ENCODE results near the gene PCSK5. TPM values are rescaled to one million over a fixed set of nuclear protein-coding genes. Genes with fewer than 3 reads are reported as not detected.
"Not testable (repeated sequence)": the region's sequence is repeated elsewhere in the genome, so short reads cannot be mapped to it uniquely, and the experiment has no call there.

The PCSK5 gene
- total RNA-seq, 2 donors from 2014 or later, result 2.4 to 32.2 TPM

DNA sequence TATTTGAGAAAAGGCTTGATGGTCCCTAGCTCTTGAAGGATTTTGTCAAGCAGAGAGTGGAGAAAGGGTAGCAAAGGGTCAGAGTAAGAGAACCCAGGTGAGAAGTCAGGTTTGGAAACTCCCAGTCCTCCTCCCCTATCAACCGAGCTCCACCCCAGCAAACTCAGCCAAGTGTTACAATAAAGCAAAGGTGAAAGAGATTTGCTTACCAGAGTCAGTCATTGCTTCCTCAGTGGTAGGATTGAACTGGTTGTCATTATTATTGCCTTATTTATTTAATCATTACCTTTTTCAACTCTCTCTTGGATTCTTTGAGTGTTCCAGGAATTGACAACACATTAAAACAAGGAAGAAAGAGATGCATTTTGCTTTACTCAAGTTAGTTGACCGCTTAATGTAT lies 423.3 kb downstream of the PCSK5 start:
- Histone ChIP-seq H3K27me3 (replicated peaks; ENCODE audit: insufficient read depth) (no peaks in the 10 kb centered on the region), H3K27ac (no peak overlapping the region), H3K4me3 (no peak overlapping the region), H3K9me3 (no peaks in the 10 kb centered on the region), H3K4me1 (replicated peaks) (no peaks in the 10 kb centered on the region), H3K36me3 (no peaks in the 10 kb centered on the region)
- DNase-seq (ENCODE audit: low spot score), result no peak
- TF ChIP-seq POLR2A (IDR thresholded peaks at IDR 0.05), result no peak
- TF ChIP-seq, protein P1, sequence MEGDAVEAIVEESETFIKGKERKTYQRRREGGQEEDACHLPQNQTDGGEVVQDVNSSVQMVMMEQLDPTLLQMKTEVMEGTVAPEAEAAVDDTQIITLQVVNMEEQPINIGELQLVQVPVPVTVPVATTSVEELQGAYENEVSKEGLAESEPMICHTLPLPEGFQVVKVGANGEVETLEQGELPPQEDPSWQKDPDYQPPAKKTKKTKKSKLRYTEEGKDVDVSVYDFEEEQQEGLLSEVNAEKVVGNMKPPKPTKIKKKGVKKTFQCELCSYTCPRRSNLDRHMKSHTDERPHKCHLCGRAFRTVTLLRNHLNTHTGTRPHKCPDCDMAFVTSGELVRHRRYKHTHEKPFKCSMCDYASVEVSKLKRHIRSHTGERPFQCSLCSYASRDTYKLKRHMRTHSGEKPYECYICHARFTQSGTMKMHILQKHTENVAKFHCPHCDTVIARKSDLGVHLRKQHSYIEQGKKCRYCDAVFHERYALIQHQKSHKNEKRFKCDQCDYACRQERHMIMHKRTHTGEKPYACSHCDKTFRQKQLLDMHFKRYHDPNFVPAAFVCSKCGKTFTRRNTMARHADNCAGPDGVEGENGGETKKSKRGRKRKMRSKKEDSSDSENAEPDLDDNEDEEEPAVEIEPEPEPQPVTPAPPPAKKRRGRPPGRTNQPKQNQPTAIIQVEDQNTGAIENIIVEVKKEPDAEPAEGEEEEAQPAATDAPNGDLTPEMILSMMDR (IDR thresholded peaks at IDR 0.05), result no peak
- TF ChIP-seq POLR2AphosphoS5 (IDR thresholded peaks at IDR 0.05), result no peak
- 92% methylated on average over 2 of the region's 2 CpGs for WGBS
- intact Hi-C loops (cut with DNase I), result no loop called here

DNA sequence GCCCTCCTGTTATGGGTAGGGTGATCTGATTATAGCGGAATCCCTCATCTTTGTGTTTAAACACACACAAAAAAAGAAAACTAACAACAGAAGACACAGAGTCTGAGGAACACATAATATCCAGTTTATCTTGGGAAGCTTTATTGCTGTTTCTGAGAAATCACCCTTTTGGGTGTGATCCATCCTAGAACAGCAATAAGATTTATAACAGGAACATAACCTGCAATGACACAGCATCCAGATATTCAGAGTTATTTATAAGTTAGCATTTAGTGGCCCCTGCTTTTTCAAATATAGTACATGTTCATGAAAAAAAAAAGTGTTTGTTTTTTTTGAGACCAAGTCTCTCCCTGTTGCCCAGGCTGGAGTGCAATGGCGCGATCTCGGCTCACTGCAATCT lies 423.8 kb downstream of the PCSK5 start:
- Histone ChIP-seq H3K9me3 (no peaks in the 10 kb centered on the region), H3K36me3 (no peaks in the 10 kb centered on the region), H3K27ac (no peak overlapping the region), H3K27me3 (replicated peaks; ENCODE audit: insufficient read depth) (no peaks in the 10 kb centered on the region), H3K4me3 (no peak overlapping the region), H3K4me1 (replicated peaks) (no peaks in the 10 kb centered on the region)
- TF ChIP-seq, protein P1 (IDR thresholded peaks at IDR 0.05), result no peak
- TF ChIP-seq POLR2A (IDR thresholded peaks at IDR 0.05) (no peak), POLR2AphosphoS5 (IDR thresholded peaks at IDR 0.05) (no peak)
- 96% methylated on average over 4 of the region's 4 CpGs for WGBS
- no peak for DNase-seq (ENCODE audit: low spot score)
- intact Hi-C loops (cut with DNase I), result no loop called here

GRCh38 chr9:76316069-76316468 lies 425.6 kb downstream of the PCSK5 start:
- DNase-seq (ENCODE audit: low spot score), result no peak
- Histone ChIP-seq H3K9me3 (no peaks in the 10 kb centered on the region), H3K27ac (no peak overlapping the region), H3K4me1 (replicated peaks) (no peaks in the 10 kb centered on the region), H3K27me3 (replicated peaks; ENCODE audit: insufficient read depth) (no peaks in the 10 kb centered on the region), H3K36me3 (no peaks in the 10 kb centered on the region), H3K4me3 (no peak overlapping the region)
- WGBS, result 89% methylated on average over 2 of the region's 2 CpGs
- intact Hi-C loops (cut with DNase I), result no loop called here
- TF ChIP-seq POLR2A (IDR thresholded peaks at IDR 0.05) (no peak), POLR2AphosphoS5 (IDR thresholded peaks at IDR 0.05) (no peak)
- TF ChIP-seq, protein P1 (IDR thresholded peaks at IDR 0.05), result no peak

DNA sequence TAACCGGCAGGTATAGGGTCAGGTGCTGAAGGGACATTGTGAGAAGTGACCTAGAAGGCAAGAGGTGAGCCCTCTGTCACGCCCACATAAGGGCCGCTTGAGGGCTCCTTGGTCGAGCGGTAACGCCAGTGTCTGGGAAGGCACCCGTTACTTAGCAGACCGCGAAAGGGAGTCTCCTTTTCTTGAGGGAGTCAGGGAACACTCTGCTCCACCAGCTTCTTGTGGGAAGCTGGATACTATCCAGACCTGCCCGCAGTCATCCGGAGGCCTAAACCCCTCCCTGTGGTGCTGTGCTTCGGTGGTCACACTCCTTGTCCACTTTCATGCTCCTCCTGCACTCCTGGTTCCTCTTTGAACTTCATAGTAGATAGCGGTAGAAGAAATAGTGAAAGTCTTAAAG lies 429.0 kb downstream of the PCSK5 start:
- intact Hi-C loops (cut with DNase I); H3K36me3 ChIP-seq; H3K27ac ChIP-seq; H3K4me1 ChIP-seq (replicated peaks); H3K27me3 ChIP-seq (replicated peaks; ENCODE audit: insufficient read depth); H3K9me3 ChIP-seq; DNase-seq (ENCODE audit: low spot score); H3K4me3 ChIP-seq: not testable (repeated sequence)
- 91% methylated on average over 13 of the region's 13 CpGs for WGBS

DNA sequence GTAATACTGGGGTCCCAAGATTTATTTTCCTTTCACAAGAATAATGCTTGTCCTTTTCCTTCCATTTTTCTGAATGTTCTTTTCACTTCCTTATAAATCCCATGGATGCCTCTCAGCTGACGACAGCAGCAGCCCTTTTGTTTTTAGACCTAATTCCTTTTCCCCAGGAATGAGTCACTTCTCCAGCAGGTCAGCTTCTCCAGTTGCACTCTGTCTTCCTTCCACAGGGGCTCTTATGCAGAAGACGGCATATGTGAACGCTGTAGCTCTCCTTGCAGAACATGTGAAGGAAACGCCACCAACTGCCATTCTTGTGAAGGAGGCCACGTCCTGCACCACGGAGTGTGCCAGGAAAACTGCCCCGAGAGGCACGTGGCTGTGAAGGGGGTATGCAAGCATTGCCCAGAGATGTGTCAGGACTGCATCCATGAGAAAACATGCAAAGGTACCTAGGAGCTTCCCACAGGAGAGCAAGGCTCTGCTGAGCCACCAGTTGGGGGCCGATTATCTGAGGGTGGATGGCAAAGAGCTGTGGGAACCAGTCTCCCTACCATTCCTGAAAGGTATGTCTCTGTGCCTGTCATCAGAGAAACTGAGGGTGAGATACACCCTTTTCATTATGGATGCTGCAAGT lies 430.8 kb downstream of the PCSK5 start:
- Histone ChIP-seq H3K27ac (no peak overlapping the region), H3K27me3 (replicated peaks; ENCODE audit: insufficient read depth) (no peaks in the 10 kb centered on the region), H3K4me1 (replicated peaks) (no peaks in the 10 kb centered on the region), H3K36me3 (no peaks in the 10 kb centered on the region), H3K9me3 (no peaks in the 10 kb centered on the region), H3K4me3 (no peak overlapping the region)
- intact Hi-C loops (cut with DNase I), result loop anchor here (10.0 kb wide), 1 partner anchor 1137 kb away; no protein-coding TSS in a partner anchor
- no peak for DNase-seq (ENCODE audit: low spot score)
- TF ChIP-seq POLR2AphosphoS5 (IDR thresholded peaks at IDR 0.05), result no peak
- TF ChIP-seq POLR2A (IDR thresholded peaks at IDR 0.05), result no peak
- TF ChIP-seq, protein P1 (IDR thresholded peaks at IDR 0.05), result no peak
- 67% methylated on average over 9 of the region's 9 CpGs for WGBS

Measured in prostate gland (tissue), 2 donors.